GM12864 (cell line): ENCODE data around the gene BOD1L1.

Experiments used
- DNase-seq: peaks from one replicate; pipeline ENCODE4 v3.0.0-alpha.2; 2011; ENCODE audit warnings: low read depth
- H3K4me3 ChIP-seq: 2 replicates; pipeline ENCODE4 v1.5.1; 2011; ENCODE audit warnings: mild to moderate bottlenecking, low read depth, low read length, control low read depth
- TF ChIP-seq, protein P1 (sequence below): IDR thresholded peaks from 2 replicates; pipeline ENCODE4 v1.5.1; 2011; ENCODE audit warnings: low read depth, mild to moderate bottlenecking, moderate library complexity, low read length, control low read depth, inconsistent platforms; ENCODE audit errors: missing control alignments

The BOD1L1 gene

DNA sequence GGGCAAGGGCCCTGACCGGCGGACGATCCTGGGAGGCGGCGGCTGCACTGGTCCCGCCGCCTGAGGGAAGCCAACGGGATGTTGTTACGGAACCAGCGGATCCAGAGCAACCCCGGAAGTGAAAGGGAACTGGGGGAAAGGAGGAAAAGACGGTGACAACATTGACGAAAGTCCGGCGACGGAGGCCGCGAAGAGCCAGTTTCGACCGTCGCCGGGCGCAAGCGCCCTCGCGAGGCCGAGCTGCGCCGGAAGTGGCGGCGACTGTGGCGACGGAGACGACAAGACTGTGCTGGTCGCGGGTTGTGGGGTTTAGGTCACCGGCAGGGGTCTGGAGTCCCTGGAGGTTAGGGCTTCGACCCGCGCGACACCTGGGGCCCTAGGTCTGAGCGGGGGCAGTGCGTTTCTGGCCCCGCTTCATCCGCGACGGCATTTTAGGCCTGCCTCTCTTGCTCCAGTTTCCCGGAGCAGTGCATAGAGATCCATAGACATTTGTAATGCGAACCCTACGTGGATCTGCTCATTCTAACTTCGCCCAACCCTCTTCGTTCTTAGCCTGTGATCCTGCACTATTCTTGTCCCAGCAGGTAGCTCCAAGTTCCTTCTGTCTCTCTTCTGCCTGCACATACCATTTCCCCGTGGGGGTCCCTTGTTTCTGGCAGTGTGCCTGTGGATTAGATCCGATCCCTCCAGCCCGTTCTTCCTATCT lies at the start of gene BOD1L1:
TSS of gene BOD1L1 (minus strand) at position 120 of the 706 bp plus-strand sequence. CDS start 138 bp downstream, outside the sequence.
- DNase-seq = peak; percentile 73
- TF ChIP-seq, protein P1, sequence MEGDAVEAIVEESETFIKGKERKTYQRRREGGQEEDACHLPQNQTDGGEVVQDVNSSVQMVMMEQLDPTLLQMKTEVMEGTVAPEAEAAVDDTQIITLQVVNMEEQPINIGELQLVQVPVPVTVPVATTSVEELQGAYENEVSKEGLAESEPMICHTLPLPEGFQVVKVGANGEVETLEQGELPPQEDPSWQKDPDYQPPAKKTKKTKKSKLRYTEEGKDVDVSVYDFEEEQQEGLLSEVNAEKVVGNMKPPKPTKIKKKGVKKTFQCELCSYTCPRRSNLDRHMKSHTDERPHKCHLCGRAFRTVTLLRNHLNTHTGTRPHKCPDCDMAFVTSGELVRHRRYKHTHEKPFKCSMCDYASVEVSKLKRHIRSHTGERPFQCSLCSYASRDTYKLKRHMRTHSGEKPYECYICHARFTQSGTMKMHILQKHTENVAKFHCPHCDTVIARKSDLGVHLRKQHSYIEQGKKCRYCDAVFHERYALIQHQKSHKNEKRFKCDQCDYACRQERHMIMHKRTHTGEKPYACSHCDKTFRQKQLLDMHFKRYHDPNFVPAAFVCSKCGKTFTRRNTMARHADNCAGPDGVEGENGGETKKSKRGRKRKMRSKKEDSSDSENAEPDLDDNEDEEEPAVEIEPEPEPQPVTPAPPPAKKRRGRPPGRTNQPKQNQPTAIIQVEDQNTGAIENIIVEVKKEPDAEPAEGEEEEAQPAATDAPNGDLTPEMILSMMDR = peak; percentile 65
- H3K4me3 ChIP-seq = peak within 1 kb of the TSS; percentile 96

DNA sequence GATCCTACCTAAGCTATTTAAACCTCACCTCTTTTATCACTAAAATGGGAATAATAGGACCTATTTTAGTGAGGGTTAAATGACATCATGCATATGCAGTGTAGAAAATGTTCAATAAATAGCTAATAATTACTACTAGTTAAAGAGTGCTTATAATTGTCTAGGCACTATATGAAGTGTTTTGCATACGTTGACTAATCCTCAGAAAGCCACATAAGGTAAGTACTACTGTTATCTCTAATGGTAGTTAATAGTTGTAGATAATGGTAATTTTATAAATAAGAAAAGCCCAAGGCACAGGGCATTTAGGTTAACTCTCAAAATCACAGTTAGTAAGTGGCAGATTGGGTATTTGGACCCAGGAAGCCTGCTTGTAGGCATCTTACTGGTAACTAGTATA lies 47.4 kb upstream of the BOD1L1 start:
- no peak for DNase-seq
- TF ChIP-seq, protein P1 = no peak
- no peak overlapping the region for H3K4me3 ChIP-seq

DNA sequence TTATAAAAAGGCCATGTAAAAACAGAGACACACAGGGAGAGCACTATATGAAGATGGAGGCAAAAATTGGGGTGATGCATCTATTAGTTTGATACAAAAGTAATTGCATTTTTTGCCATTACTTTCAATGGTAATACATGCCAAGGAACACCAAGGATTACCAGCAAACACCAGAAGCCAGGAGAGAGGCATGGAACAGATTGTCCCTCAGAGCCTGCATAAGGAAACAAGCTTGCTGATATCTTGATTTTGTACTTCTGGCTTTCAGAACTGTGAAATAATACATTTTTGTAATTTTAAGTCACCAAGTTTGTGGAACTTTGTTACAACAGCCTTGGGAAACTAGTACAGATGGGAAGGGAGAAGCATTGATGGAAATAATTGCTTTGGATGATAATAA lies 45.6 kb upstream of the BOD1L1 start:
- TF ChIP-seq, protein P1 = no peak
- no peak for DNase-seq
- no peak overlapping the region for H3K4me3 ChIP-seq

- TF ChIP-seq, protein P1 = no peak
- no peak for DNase-seq
- no peak overlapping the region for H3K4me3 ChIP-seq
These were observed 43.1 kb upstream of the BOD1L1 start for GRCh38 chr4:13670456-13671160.

- TF ChIP-seq, protein P1 = no peak
- no peak for DNase-seq
- no peak overlapping the region for H3K4me3 ChIP-seq
These were observed 38.5 kb upstream of the BOD1L1 start for GRCh38 chr4:13665701-13666660.

- H3K4me3 ChIP-seq = no peak overlapping the region
- DNase-seq = no peak
- TF ChIP-seq, protein P1 = no peak
These were observed 32.0 kb upstream of the BOD1L1 start for GRCh38 chr4:13659341-13660070.
